ENCODE measurements around the gene AJM1. TPM values are rescaled to one million over a fixed set of nuclear protein-coding genes. Genes with fewer than 3 reads are reported as not detected.

Gene AJM1
- polyA plus RNA-seq, 3 donors = 0.10 to 2.0 (median 0.18) TPM

- H3K4me1 Mint-ChIP-seq = peaks cover 14% of the 10 kb centered on the region
Measured at GRCh38 chr9:136814725-136815421, 27.4 kb upstream of the AJM1 start.

GRCh38 chr9:136815422-136815782 is 26.9 kb upstream of the AJM1 start:
- Histone ChIP-seq H3K4me2 (replicated peaks; ENCODE audit: extremely low read depth, low read length, poor library complexity, severe bottlenecking) (no peak overlapping the region), H3K27ac (ENCODE audit: low read depth in 1 of 2, low read length in 2 of 2) (no peak overlapping the region), H3K9me3 (replicated peaks in 1 of 2; ENCODE audit: control insufficient read depth in 1 of 2, insufficient read depth in 1 of 2, low read length in 2 of 2) (no peaks in the 10 kb centered on the region), H3K9ac (ENCODE audit: insufficient read depth, low read length, poor library complexity, severe bottlenecking) (no peak overlapping the region), H2AFZ (ENCODE audit: insufficient read depth, low read depth, low read length, poor library complexity, severe bottlenecking) (no peak overlapping the region), H3K4me3 (replicated peaks in 1 of 3; ENCODE audit: low read depth in 2 of 3, low read length in 3 of 3) (no peak overlapping the region), H3K36me3 (replicated peaks in 1 of 2; ENCODE audit: control insufficient read depth in 1 of 2, insufficient read depth in 2 of 2, low read length in 2 of 2) (peaks cover 3 to 29% of the 10 kb centered on the region in 2 donors), H3K4me1 (ENCODE audit: control insufficient read depth in 1 of 2, insufficient read depth in 2 of 2, low read length in 2 of 2) (no peaks in the 10 kb centered on the region), H4K20me1 (ENCODE audit: insufficient read depth, low read length) (peaks cover 56% of the 10 kb centered on the region), H3K79me2 (ENCODE audit: insufficient read depth, low read length) (peaks cover 36% of the 10 kb centered on the region), H3K27me3 (ENCODE audit: control insufficient read depth in 2 of 2, insufficient read depth in 2 of 2, low read length in 2 of 2) (no peaks in the 10 kb centered on the region)
- no peak for TF ChIP-seq CTCF (IDR thresholded peaks at IDR 0.05)
- peaks cover 12% of the 10 kb centered on the region for H3K4me1 Mint-ChIP-seq
- WGBS (ENCODE audit: insufficient coverage) = 50% methylated on average over 1 of the region's 1 CpG
- no peak overlapping the region for H3K4me3 Mint-ChIP-seq
- peaks cover 39 to 70% of the 10 kb centered on the region in 2 donors for H3K36me3 Mint-ChIP-seq
- peaks cover under 1 to 4% (median 2%) of the 10 kb centered on the region in 3 donors for H3K27me3 Mint-ChIP-seq (ENCODE audit: low read depth in 3 of 3)
- DNase-seq = no peak
- intact Hi-C loops (cut with micrococcal nuclease) = no loop called here
- H3K27ac Mint-ChIP-seq = no peak overlapping the region
- no peaks in the 10 kb centered on the region for H3K9me3 Mint-ChIP-seq

More at GRCh38 chr9:136814725-136815421, 27.4 kb upstream of the AJM1 start:
- Histone ChIP-seq H3K79me2 (ENCODE audit: insufficient read depth, low read length) (peaks cover 41% of the 10 kb centered on the region), H3K4me3 (replicated peaks in 1 of 3; ENCODE audit: low read depth in 2 of 3, low read length in 3 of 3) (no peak overlapping the region), H3K9ac (ENCODE audit: insufficient read depth, low read length, poor library complexity, severe bottlenecking) (no peak overlapping the region), H3K4me1 (ENCODE audit: control insufficient read depth in 1 of 2, insufficient read depth in 2 of 2, low read length in 2 of 2) (peaks cover 0 to 4% of the 10 kb centered on the region in 2 donors), H3K27me3 (ENCODE audit: control insufficient read depth in 2 of 2, insufficient read depth in 2 of 2, low read length in 2 of 2) (no peaks in the 10 kb centered on the region), H4K20me1 (ENCODE audit: insufficient read depth, low read length) (peaks cover 54% of the 10 kb centered on the region), H3K4me2 (replicated peaks; ENCODE audit: extremely low read depth, low read length, poor library complexity, severe bottlenecking) (no peak overlapping the region), H3K36me3 (replicated peaks in 1 of 2; ENCODE audit: control insufficient read depth in 1 of 2, insufficient read depth in 2 of 2, low read length in 2 of 2) (peaks cover 3 to 29% of the 10 kb centered on the region in 2 donors), H2AFZ (ENCODE audit: insufficient read depth, low read depth, low read length, poor library complexity, severe bottlenecking) (no peak overlapping the region), H3K9me3 (replicated peaks in 1 of 2; ENCODE audit: control insufficient read depth in 1 of 2, insufficient read depth in 1 of 2, low read length in 2 of 2) (no peaks in the 10 kb centered on the region), H3K27ac (ENCODE audit: low read depth in 1 of 2, low read length in 2 of 2) (no peak overlapping the region)
- Mint-ChIP-seq H3K9me3 (no peaks in the 10 kb centered on the region), H3K27ac (no peak overlapping the region), H3K27me3 (ENCODE audit: low read depth in 3 of 3) (peaks cover 0 to 2% (median 0%) of the 10 kb centered on the region in 3 donors), H3K36me3 (peaks cover 42 to 71% of the 10 kb centered on the region in 2 donors), H3K4me3 (no peak overlapping the region)
- DNase-seq = no peak
- intact Hi-C loops (cut with micrococcal nuclease) = no loop called here
- TF ChIP-seq CTCF (IDR thresholded peaks at IDR 0.05) = no peak
- 98% methylated on average over 10 of the region's 13 CpGs for WGBS (ENCODE audit: insufficient coverage)
